A549 (cell line): ENCODE data around the gene PARD3B. TPM values are rescaled to one million over a fixed set of nuclear protein-coding genes. Genes with fewer than 3 reads are reported as not detected.

ENCODE experiments used
- ATAC-seq, 2 experiments: fragments of 200-7000 bp in 1 of 2; fragments of >200 bp in 1 of 2; cut with Nextera tagmentation in 1 of 2; cut with Tn5 transposase in 1 of 2; 3 replicates each; pipeline versions ENCODE4 v1.8.0 to v1.9.1; 2018 to 2020; ENCODE audit warnings: mild to moderate bottlenecking in 1 of 2, moderate library complexity in 1 of 2
- CTCF ChIA-PET: fragments of 300-600 bp; sonication (Branson Sonifier 250); formaldehyde crosslinking; extraction: SDS; loops from one replicate; lab custom pipeline; 2021; ENCODE audit warnings: antibody characterized with exemption, inconsistent platforms; lab: Yijun Ruan, JAX
- POLR2A ChIA-PET: fragments of 350-600 bp; formaldehyde crosslinking; extraction: SDS; loops from one replicate; lab custom pipeline; 2021; ENCODE audit warnings: antibody characterized with exemption, inconsistent platforms; lab: Yijun Ruan, JAX
- DNase-seq, 2 experiments: peaks; one replicate each; pipeline versions ENCODE4 v3.0.0 to v3.0.0-alpha.2; 2011 to 2016; ENCODE audit warnings: low read depth in 1 of 2, low spot score in 1 of 2
- FAIRE-seq: peaks from 2 replicates; lab custom pipeline; 2011; peaks lifted over from hg19 to GRCh38; lab: Jason Lieb, UNC
- H3K27ac ChIP-seq, 2 experiments: fragments of >200 bp; sonication (Bioruptor Twin); formaldehyde crosslinking; 3 replicates each; pipeline ENCODE4 v1.5.1; 2016 to 2017
- H3K4me1 ChIP-seq: fragments of >200 bp; sonication (Bioruptor Twin); formaldehyde crosslinking; 3 replicates; pipeline ENCODE4 v1.6.1; 2016
- H3K4me2 ChIP-seq: fragments of >200 bp; sonication (Bioruptor Twin); formaldehyde crosslinking; 3 replicates; pipeline ENCODE4 v1.6.1; 2016
- H3K4me3 ChIP-seq: fragments of >200 bp; sonication (Bioruptor Twin); formaldehyde crosslinking; 3 replicates; pipeline ENCODE4 v1.5.1; 2016
- H3K9me3 ChIP-seq: fragments of >200 bp; sonication (Bioruptor Twin); formaldehyde crosslinking; 3 replicates; pipeline ENCODE4 v1.6.1; 2016
- ATOH8 ChIP-seq: fragments of 250-450 bp; sonication (Bioruptor Pico); IDR thresholded peaks from 2 replicates; pipeline ENCODE4 v1.5.0; 2020; ENCODE audit warnings: low read depth, mild to moderate bottlenecking, moderate library complexity
- BCL3 ChIP-seq: fragments of >200 bp; sonication (Bioruptor Twin); formaldehyde crosslinking; IDR thresholded peaks from 3 replicates; pipeline ENCODE4 v1.6.1; 2016
- CEBPB ChIP-seq, 2 experiments: fragments of >200 bp in 1 of 2; sonication (Bioruptor Twin) in 1 of 2; formaldehyde crosslinking in 1 of 2; IDR thresholded peaks; 2 replicates each; pipeline ENCODE4 v1.6.1; 2012 to 2016
- E2F6 ChIP-seq: IDR thresholded peaks from 2 replicates; pipeline ENCODE4 v1.6.1; 2012; ENCODE audit warnings: low read depth, borderline replicate concordance
- ESRRA ChIP-seq: fragments of 150-350 bp; IDR thresholded peaks from 2 replicates; pipeline ENCODE4 v1.6.1; 2014; ENCODE audit warnings: mild to moderate bottlenecking, low read length, borderline replicate concordance
- FOSB ChIP-seq: fragments of 250-450 bp; sonication (Bioruptor Pico); IDR thresholded peaks from 2 replicates; pipeline ENCODE4 v1.5.0; 2020; ENCODE audit warnings: mild to moderate bottlenecking, moderate library complexity
- FOSL2 ChIP-seq, 2 experiments: fragments of 450-650 bp in 1 of 2; fragments of >200 bp in 1 of 2; sonication (Bioruptor Twin) in 1 of 2; formaldehyde crosslinking; IDR thresholded peaks; 2 replicates each; pipeline versions ENCODE4 v1.5.0 to v1.6.1; 2016 to 2020; ENCODE audit warnings: mild to moderate bottlenecking in 1 of 2, moderate library complexity in 1 of 2
- FOXS1 ChIP-seq: fragments of 250-450 bp; sonication (Bioruptor Pico); IDR thresholded peaks from 2 replicates; pipeline ENCODE4 v1.5.0; 2020; ENCODE audit warnings: mild to moderate bottlenecking, moderate library complexity
- HES2 ChIP-seq: fragments of >200 bp; sonication (Bioruptor Twin); formaldehyde crosslinking; IDR thresholded peaks from 2 replicates; pipeline ENCODE4 v1.6.1; 2016
- JUNB ChIP-seq: fragments of >200 bp; sonication (Bioruptor Twin); formaldehyde crosslinking; IDR thresholded peaks from 2 replicates; pipeline ENCODE4 v1.6.1; 2016
- MAFK ChIP-seq: fragments of 450-650 bp; IDR thresholded peaks from 2 replicates; pipeline ENCODE4 v1.6.1; 2014; ENCODE audit not compliant: partially characterized antibody
- MAX ChIP-seq: IDR thresholded peaks from 2 replicates; pipeline ENCODE4 v1.6.1; 2012
- MAZ ChIP-seq: fragments of 150-350 bp; IDR thresholded peaks from 2 replicates; pipeline ENCODE4 v1.6.1; 2014; ENCODE audit warnings: antibody characterized with exemption, low read depth, low read length, borderline replicate concordance
- MYC ChIP-seq: IDR thresholded peaks from 2 replicates; pipeline ENCODE4 v1.6.1; 2012; ENCODE audit warnings: mild to moderate bottlenecking, inconsistent platforms, low read length, improper control_type of control experiment, borderline replicate concordance
- NFE2L2 ChIP-seq: fragments of 150-350 bp; conservative IDR thresholded peaks from 2 replicates; pipeline ENCODE4 v1.6.1; 2014; ENCODE audit warnings: low read length
- NR3C1 ChIP-seq: fragments of >200 bp; sonication (Bioruptor Twin); formaldehyde crosslinking; IDR thresholded peaks from 3 replicates; pipeline ENCODE4 v1.6.1; 2017
- POLR2A ChIP-seq: IDR thresholded peaks from 2 replicates; pipeline ENCODE4 v1.6.1; 2012; ENCODE audit warnings: mild to moderate bottlenecking, low read length
- RARB ChIP-seq: fragments of 250-450 bp; sonication (Bioruptor Pico); IDR thresholded peaks from 2 replicates; pipeline ENCODE4 v1.8.0; 2021; ENCODE audit warnings: mild to moderate bottlenecking, moderate library complexity
- RFX5 ChIP-seq: fragments of 450-650 bp; IDR thresholded peaks from 2 replicates; pipeline ENCODE4 v1.7.1; 2014; ENCODE audit warnings: antibody characterized with exemption, mild to moderate bottlenecking, moderate library complexity
- SMC3 ChIP-seq: fragments of >200 bp; sonication (Bioruptor Twin); formaldehyde crosslinking; IDR thresholded peaks from 3 replicates; pipeline ENCODE4 v1.6.1; 2018; ENCODE audit warnings: inconsistent platforms
- TFCP2L1 ChIP-seq: fragments of 250-450 bp; sonication (Bioruptor Pico); IDR thresholded peaks from 2 replicates; pipeline ENCODE4 v1.5.0; 2021; ENCODE audit warnings: mild to moderate bottlenecking
- USF2 ChIP-seq: fragments of 450-650 bp; IDR thresholded peaks from 2 replicates; pipeline ENCODE4 v1.6.1; 2014; ENCODE audit warnings: antibody characterized with exemption
- ZSCAN20 ChIP-seq: fragments of 250-450 bp; sonication (Bioruptor Pico); IDR thresholded peaks from 2 replicates; pipeline ENCODE4 v1.8.0; 2022; ENCODE audit warnings: mild to moderate bottlenecking, moderate library complexity
- WGBS: methylation state at CpG from one replicate; pipeline ENCODE4 v1.1.6; 2017; ENCODE audit errors: missing lambda C conversion rate; 5-methylcytosine and 5-hydroxymethylcytosine counted together
- polyA plus RNA-seq, 4 experiments: library from polyadenylated mRNA; depleted of rRNA in 3 of 4; stranded (reverse); fragments of >200 nt; fragmentation: RNase III in 1 of 4; extraction: RNeasy Plus Mini Kit Qiagen cat#74134 plus additional on column Dnase treatment in 1 of 4; gene quantifications; 2 replicates in 3 of 4; 3 replicates in 1 of 4; pipeline ENCODE4 v1.2.3, GENCODE V29; 2011 to 2017

PARD3B gene
- polyA plus RNA-seq, 2 of the 4 experiments (the other 2 are of a cell fraction): 1.2 to 2.4 TPM

- DNase-seq: peak in 1 of 2 experiments; percentile 1
- TF ChIP-seq HES2 (no peak), ATOH8 (CRISPR knock-in tag) (no peak), FOSB (CRISPR knock-in tag) (no peak), FOSL2 (IDR thresholded peaks at IDR 0.05) (no peak), FOSL2 (CRISPR knock-in tag; IDR thresholded peaks at IDR 0.05) (no peak), RFX5 (no peak), ZSCAN20 (CRISPR knock-in tag) (no peak), RARB (CRISPR knock-in tag) (no peak), E2F6 (no peak), TFCP2L1 (no peak), MAX (no peak), MAFK (no peak), MYC (no peak), SMC3 (no peak), MAZ (no peak), POLR2A (no peak)
- Histone ChIP-seq H3K27ac (no peak overlapping the region), H3K4me2 (0 out of 3 replicates have a peak overlapping the region, but pooled peaks have one; percentile 6), H3K4me1 (no peaks in the 10 kb centered on the region), H3K9me3 (no peaks in the 10 kb centered on the region), H3K4me3 (no peak overlapping the region)
- FAIRE-seq: no peak
- no peak for ATAC-seq
- ChIA-PET CTCF (no interaction called here), POLR2A (no interaction called here)
- 9% methylated on average over 3 of the region's 3 CpGs for WGBS
Observed at GRCh38 chr2:205477016-205477705, 931.9 kb downstream of the PARD3B start.

GRCh38 chr2:205481861-205482260, 936.6 kb downstream of the PARD3B start:
- FAIRE-seq (no peak), ATAC-seq (no peak)
- no peak overlapping the region for H3K4me3 ChIP-seq
- H3K4me2 ChIP-seq: no peak overlapping the region
- ChIA-PET POLR2A (no interaction called here), CTCF (no interaction called here)
- no peak overlapping the region for H3K27ac ChIP-seq
- H3K9me3 ChIP-seq: no peaks in the 10 kb centered on the region
- H3K4me1 ChIP-seq: no peaks in the 10 kb centered on the region
- 47% methylated on average over 5 of the region's 5 CpGs for WGBS
- TF ChIP-seq MYC (no peak), FOXS1 (CRISPR knock-in tag) (no peak), BCL3 (no peak), USF2 (no peak), JUNB (no peak), NFE2L2 (no peak), ESRRA (no peak), CEBPB (IDR thresholded peaks at IDR 0.05) (no peak), TFCP2L1 (no peak), NR3C1 (no peak), MAZ (no peak), HES2 (no peak), RFX5 (no peak)
- TF ChIP-seq, all 56 proteins: peak for 0
- no peak for DNase-seq
